Measurements from ENCODE around the gene FLCN. TPM values are rescaled to one million over a fixed set of nuclear protein-coding genes. Genes with fewer than 3 reads are reported as not detected.

The FLCN gene
- total RNA-seq, 4 donors from 2014 or later: 13.2 to 82.0 (median 61.5) TPM

GRCh38 chr17:17235212-17236174 lies 1.5 kb downstream of the FLCN start:
- TF ChIP-seq CTCF (IDR thresholded peaks at IDR 0.05): no peak
- TF ChIP-seq POLR2A (IDR thresholded peaks at IDR 0.05): no peak
- intact Hi-C loops (cut with DNase I; ENCODE audit: low total_unique reads): no loop called here
- H3K4me1 ChIP-seq: peaks cover 0 to 4% of the 10 kb centered on the region in 2 donors
- peak overlapping the region; percentile 96 to 97 for H3K27ac ChIP-seq
- H3K36me3 ChIP-seq: no peaks in the 10 kb centered on the region
- H3K4me3 ChIP-seq: peak overlapping the region; percentile 100
- H3K27me3 ChIP-seq: no peaks in the 10 kb centered on the region
- H3K9me3 ChIP-seq: no peaks in the 10 kb centered on the region
- DNase-seq: no peak

GRCh38 chr17:17232303-17232621 lies 4.7 kb downstream of the FLCN start:
- intact Hi-C loops (cut with DNase I; ENCODE audit: low total_unique reads): no loop called here
- TF ChIP-seq POLR2A (IDR thresholded peaks at IDR 0.05) (no peak), CTCF (IDR thresholded peaks at IDR 0.05) (no peak)
- no peaks in the 10 kb centered on the region for H3K27me3 ChIP-seq
- H3K36me3 ChIP-seq: no peaks in the 10 kb centered on the region
- no peak overlapping the region for H3K27ac ChIP-seq
- no peak for DNase-seq
- H3K4me1 ChIP-seq: peaks cover 0 to 4% of the 10 kb centered on the region in 2 donors
- no peak overlapping the region for H3K4me3 ChIP-seq
- H3K9me3 ChIP-seq: no peaks in the 10 kb centered on the region

- H3K4me3 ChIP-seq: no peak overlapping the region
- no peaks in the 10 kb centered on the region for H3K27me3 ChIP-seq
- peaks cover 0 to 4% of the 10 kb centered on the region in 2 donors for H3K4me1 ChIP-seq
- no peaks in the 10 kb centered on the region for H3K36me3 ChIP-seq
- TF ChIP-seq CTCF (IDR thresholded peaks at IDR 0.05): no peak
- TF ChIP-seq POLR2A (IDR thresholded peaks at IDR 0.05): no peak
- no peak overlapping the region for H3K27ac ChIP-seq
- no peak for DNase-seq
- intact Hi-C loops (cut with DNase I; ENCODE audit: low total_unique reads): no loop called here
- H3K9me3 ChIP-seq: no peaks in the 10 kb centered on the region
Measured at GRCh38 chr17:17231621-17232302, 5.2 kb downstream of the FLCN start.

- H3K27me3 ChIP-seq: no peaks in the 10 kb centered on the region
- no peak overlapping the region for H3K4me3 ChIP-seq
- no peaks in the 10 kb centered on the region for H3K4me1 ChIP-seq
- DNase-seq: no peak
- no peak for TF ChIP-seq POLR2A (IDR thresholded peaks at IDR 0.05)
- TF ChIP-seq CTCF (IDR thresholded peaks at IDR 0.05): no peak
- no peaks in the 10 kb centered on the region for H3K36me3 ChIP-seq
- H3K27ac ChIP-seq: no peak overlapping the region
- intact Hi-C loops (cut with DNase I; ENCODE audit: low total_unique reads): no loop called here
- H3K9me3 ChIP-seq: no peaks in the 10 kb centered on the region
Measured at GRCh38 chr17:17229416-17230384, 7.3 kb downstream of the FLCN start.

Measured in uterus (tissue), 4 donors.